ENCODE data around the gene SAXO2.
"Not testable (repeated sequence)": the region's sequence is repeated elsewhere in the genome, so short reads cannot be mapped to it uniquely, and the experiment has no call there.

SAXO2 gene

DNA sequence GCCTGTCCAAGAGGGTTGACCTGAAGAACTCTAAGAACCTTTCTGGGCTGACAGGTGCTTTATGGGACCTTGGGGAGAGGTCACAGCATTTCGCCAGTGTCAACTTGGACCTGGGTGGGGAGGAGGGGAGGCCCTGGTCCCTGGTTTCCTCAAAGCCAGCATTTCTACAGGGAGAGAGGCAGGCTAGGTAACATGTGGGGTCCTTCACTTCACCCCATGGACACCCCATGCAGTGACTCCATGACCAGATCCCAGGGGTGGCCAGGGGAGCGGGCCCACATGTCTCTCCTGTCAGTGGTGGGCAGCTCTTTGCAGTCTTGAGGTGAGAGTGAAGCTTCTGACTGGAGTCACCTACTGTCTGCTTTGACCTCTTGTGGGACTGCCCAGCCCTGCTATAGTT is 50.8 kb downstream of the SAXO2 start:
- Histone ChIP-seq H2BK120ac (ENCODE audit: low read depth, low read length) (no peak overlapping the region), H3K9me3 (replicated peaks in 1 of 2; ENCODE audit: control insufficient read depth in 2 of 2, insufficient read depth in 1 of 2, low read depth in 1 of 2, low read length in 2 of 2) (no peaks in the 10 kb centered on the region), H3K27ac (replicated peaks; ENCODE audit: low read length) (no peak overlapping the region), H4K91ac (ENCODE audit: low read depth, low read length, poor library complexity) (no peak overlapping the region), H3K36me3 (replicated peaks in 1 of 2; ENCODE audit: control insufficient read depth in 2 of 2, insufficient read depth in 2 of 2, low read length in 2 of 2) (no peaks in the 10 kb centered on the region), H2AK5ac (ENCODE audit: low read depth, low read length) (no peak overlapping the region), H2BK12ac (ENCODE audit: low read length) (no peak overlapping the region), H3K4me3 (ENCODE audit: low read length in 2 of 2) (no peak overlapping the region), H3K79me1 (ENCODE audit: low read depth, low read length) (no peaks in the 10 kb centered on the region), H3K4me2 (ENCODE audit: insufficient read depth, low read length, poor library complexity, severe bottlenecking) (no peak overlapping the region), H3K27me3 (ENCODE audit: control insufficient read depth in 3 of 3, insufficient read depth in 3 of 3, low read depth in 1 of 3, low read length in 3 of 3) (no peaks in the 10 kb centered on the region), H3K14ac (ENCODE audit: low read length) (no peak overlapping the region), H3K18ac (ENCODE audit: low read length) (no peak overlapping the region), H2BK5ac (ENCODE audit: low read length) (no peak overlapping the region), H2BK15ac (ENCODE audit: low read length) (no peak overlapping the region), H3K4ac (ENCODE audit: low read length) (no peak overlapping the region), H3K23ac (ENCODE audit: low read depth, low read length, poor library complexity) (no peak overlapping the region), H3K9ac (ENCODE audit: low read depth, low read length, poor library complexity) (no peak overlapping the region), H2AFZ (ENCODE audit: low read length) (no peak overlapping the region), H4K8ac (ENCODE audit: low read depth, low read length) (no peak overlapping the region), H3K4me1 (ENCODE audit: control insufficient read depth in 2 of 2, insufficient read depth in 1 of 2, low read depth in 1 of 2, low read length in 2 of 2) (no peaks in the 10 kb centered on the region)
- no peak for DNase-seq (ENCODE audit: low spot score)
- WGBS, 2 donors (ENCODE audit: extremely low coverage in 2 of 2, insufficient read length in 2 of 2, insufficient replicate concordance in 1 of 2): no CpG with 5 or more reads among the region's 2 CpGs

GRCh38 chr15:82313951-82314768 is 51.5 kb downstream of the SAXO2 start:
- no CpG with 5 or more reads among the region's 21 CpGs for WGBS, 2 donors (ENCODE audit: extremely low coverage in 2 of 2, insufficient read length in 2 of 2, insufficient replicate concordance in 1 of 2)
- not testable (repeated sequence) for H2BK15ac ChIP-seq (ENCODE audit: low read length); H3K27me3 ChIP-seq (ENCODE audit: control insufficient read depth in 3 of 3, insufficient read depth in 3 of 3, low read depth in 1 of 3, low read length in 3 of 3); H3K27ac ChIP-seq (replicated peaks; ENCODE audit: low read length); H4K91ac ChIP-seq (ENCODE audit: low read depth, low read length, poor library complexity); H2BK5ac ChIP-seq (ENCODE audit: low read length); H2BK120ac ChIP-seq (ENCODE audit: low read depth, low read length); H3K9ac ChIP-seq (ENCODE audit: low read depth, low read length, poor library complexity); H3K36me3 ChIP-seq (replicated peaks in 1 of 2; ENCODE audit: control insufficient read depth in 2 of 2, insufficient read depth in 2 of 2, low read length in 2 of 2); H3K18ac ChIP-seq (ENCODE audit: low read length); H3K4me1 ChIP-seq (ENCODE audit: control insufficient read depth in 2 of 2, insufficient read depth in 1 of 2, low read depth in 1 of 2, low read length in 2 of 2); H3K4me2 ChIP-seq (ENCODE audit: insufficient read depth, low read length, poor library complexity, severe bottlenecking); DNase-seq (ENCODE audit: low spot score); H4K8ac ChIP-seq (ENCODE audit: low read depth, low read length); H2AK5ac ChIP-seq (ENCODE audit: low read depth, low read length); H3K4ac ChIP-seq (ENCODE audit: low read length); H2BK12ac ChIP-seq (ENCODE audit: low read length); H3K79me1 ChIP-seq (ENCODE audit: low read depth, low read length); H3K4me3 ChIP-seq (ENCODE audit: low read length in 2 of 2); H3K23ac ChIP-seq (ENCODE audit: low read depth, low read length, poor library complexity); H3K9me3 ChIP-seq (replicated peaks in 1 of 2; ENCODE audit: control insufficient read depth in 2 of 2, insufficient read depth in 1 of 2, low read depth in 1 of 2, low read length in 2 of 2); H2AFZ ChIP-seq (ENCODE audit: low read length)
- peak overlapping the region; percentile 82 for H3K14ac ChIP-seq (ENCODE audit: low read length)

GRCh38 chr15:82314769-82315518 is 52.3 kb downstream of the SAXO2 start:
- Histone ChIP-seq H2AFZ (ENCODE audit: low read length) (no peak overlapping the region), H3K4me2 (ENCODE audit: insufficient read depth, low read length, poor library complexity, severe bottlenecking) (no peak overlapping the region), H3K27ac (replicated peaks; ENCODE audit: low read length) (no peak overlapping the region), H4K8ac (ENCODE audit: low read depth, low read length) (no peak overlapping the region), H2AK5ac (ENCODE audit: low read depth, low read length) (peak overlapping the region; percentile 46), H3K27me3 (ENCODE audit: control insufficient read depth in 3 of 3, insufficient read depth in 3 of 3, low read depth in 1 of 3, low read length in 3 of 3) (no peaks in the 10 kb centered on the region), H3K4me1 (ENCODE audit: control insufficient read depth in 2 of 2, insufficient read depth in 1 of 2, low read depth in 1 of 2, low read length in 2 of 2) (no peaks in the 10 kb centered on the region), H2BK5ac (ENCODE audit: low read length) (no peak overlapping the region), H3K18ac (ENCODE audit: low read length) (peak overlapping the region; percentile 83), H2BK120ac (ENCODE audit: low read depth, low read length) (no peak overlapping the region), H3K36me3 (replicated peaks in 1 of 2; ENCODE audit: control insufficient read depth in 2 of 2, insufficient read depth in 2 of 2, low read length in 2 of 2) (no peaks in the 10 kb centered on the region), H4K91ac (ENCODE audit: low read depth, low read length, poor library complexity) (peak overlapping the region; percentile 12), H3K9me3 (replicated peaks in 1 of 2; ENCODE audit: control insufficient read depth in 2 of 2, insufficient read depth in 1 of 2, low read depth in 1 of 2, low read length in 2 of 2) (no peaks in the 10 kb centered on the region), H2BK15ac (ENCODE audit: low read length) (peak overlapping the region; percentile 58), H3K4ac (ENCODE audit: low read length) (peak overlapping the region; percentile 53), H3K23ac (ENCODE audit: low read depth, low read length, poor library complexity) (peak overlapping the region; percentile 95), H3K14ac (ENCODE audit: low read length) (peak overlapping the region; percentile 38), H3K4me3 (ENCODE audit: low read length in 2 of 2) (peak overlapping the region in 1 of 2 donors; percentile 4), H3K79me1 (ENCODE audit: low read depth, low read length) (no peaks in the 10 kb centered on the region), H3K9ac (ENCODE audit: low read depth, low read length, poor library complexity) (no peak overlapping the region), H2BK12ac (ENCODE audit: low read length) (peak overlapping the region; percentile 58)
- no CpG with 5 or more reads among the region's 9 CpGs for WGBS, 2 donors (ENCODE audit: extremely low coverage in 2 of 2, insufficient read length in 2 of 2, insufficient replicate concordance in 1 of 2)
- DNase-seq (ENCODE audit: low spot score): no peak

Data from neuronal stem cell (in vitro differentiated cells).